ENCODE data around the gene PPP1R7.

Gene PPP1R7

DNA sequence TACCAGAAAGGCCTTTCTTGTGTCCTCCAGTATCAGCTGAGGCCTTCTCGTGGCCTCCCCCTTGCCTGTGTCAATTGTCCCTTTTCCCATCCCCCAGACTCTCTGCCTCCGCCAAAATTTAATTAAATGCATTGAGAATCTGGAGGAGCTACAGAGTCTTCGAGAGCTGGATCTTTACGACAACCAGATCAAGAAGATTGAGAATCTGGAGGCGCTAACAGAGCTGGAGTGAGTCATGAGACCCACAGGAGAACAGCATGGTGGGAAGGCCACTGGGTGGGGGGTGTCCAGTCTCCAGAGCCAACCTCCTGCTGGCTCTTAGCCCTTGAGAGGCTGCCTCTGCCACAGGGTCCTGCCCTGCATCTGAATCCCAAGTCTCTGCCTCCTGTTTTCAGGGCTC lies 8.8 kb downstream of the PPP1R7 start:
- TF ChIP-seq, protein P1, sequence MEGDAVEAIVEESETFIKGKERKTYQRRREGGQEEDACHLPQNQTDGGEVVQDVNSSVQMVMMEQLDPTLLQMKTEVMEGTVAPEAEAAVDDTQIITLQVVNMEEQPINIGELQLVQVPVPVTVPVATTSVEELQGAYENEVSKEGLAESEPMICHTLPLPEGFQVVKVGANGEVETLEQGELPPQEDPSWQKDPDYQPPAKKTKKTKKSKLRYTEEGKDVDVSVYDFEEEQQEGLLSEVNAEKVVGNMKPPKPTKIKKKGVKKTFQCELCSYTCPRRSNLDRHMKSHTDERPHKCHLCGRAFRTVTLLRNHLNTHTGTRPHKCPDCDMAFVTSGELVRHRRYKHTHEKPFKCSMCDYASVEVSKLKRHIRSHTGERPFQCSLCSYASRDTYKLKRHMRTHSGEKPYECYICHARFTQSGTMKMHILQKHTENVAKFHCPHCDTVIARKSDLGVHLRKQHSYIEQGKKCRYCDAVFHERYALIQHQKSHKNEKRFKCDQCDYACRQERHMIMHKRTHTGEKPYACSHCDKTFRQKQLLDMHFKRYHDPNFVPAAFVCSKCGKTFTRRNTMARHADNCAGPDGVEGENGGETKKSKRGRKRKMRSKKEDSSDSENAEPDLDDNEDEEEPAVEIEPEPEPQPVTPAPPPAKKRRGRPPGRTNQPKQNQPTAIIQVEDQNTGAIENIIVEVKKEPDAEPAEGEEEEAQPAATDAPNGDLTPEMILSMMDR (IDR thresholded peaks at IDR 0.05; ENCODE audit: insufficient read depth, low read length, poor library complexity, severe bottlenecking): no peak
- H3K36me3 ChIP-seq (ENCODE audit: control insufficient read depth, insufficient read depth, low read length): peaks cover 42% of the 10 kb centered on the region
- no peaks in the 10 kb centered on the region for H3K27me3 ChIP-seq (replicated peaks; ENCODE audit: control insufficient read depth, insufficient read depth, low read length)
- no peak for DNase-seq (ENCODE audit: extremely low read depth, insufficient read length)
- no peak overlapping the region for H3K4me3 ChIP-seq (replicated peaks; ENCODE audit: low read depth, low read length)

DNA sequence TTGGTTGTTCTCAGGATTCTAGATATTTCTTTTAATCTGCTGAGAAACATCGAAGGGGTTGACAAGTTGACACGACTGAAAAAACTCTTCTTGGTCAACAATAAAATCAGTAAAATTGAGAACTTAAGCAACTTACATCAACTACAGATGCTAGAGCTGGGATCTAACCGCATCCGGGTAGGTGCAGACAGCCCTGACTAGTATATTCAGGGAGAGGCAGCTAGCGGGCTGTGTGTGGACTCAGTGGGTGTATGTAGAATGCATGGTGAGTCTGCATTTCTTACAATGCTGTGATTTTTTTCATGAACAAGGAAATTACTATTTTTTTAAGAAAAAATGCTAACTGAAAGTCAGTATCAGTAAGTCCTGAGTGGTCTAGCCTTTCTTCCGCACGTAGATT lies 10.1 kb downstream of the PPP1R7 start:
- H3K36me3 ChIP-seq (ENCODE audit: control insufficient read depth, insufficient read depth, low read length): peaks cover 43% of the 10 kb centered on the region

DNA sequence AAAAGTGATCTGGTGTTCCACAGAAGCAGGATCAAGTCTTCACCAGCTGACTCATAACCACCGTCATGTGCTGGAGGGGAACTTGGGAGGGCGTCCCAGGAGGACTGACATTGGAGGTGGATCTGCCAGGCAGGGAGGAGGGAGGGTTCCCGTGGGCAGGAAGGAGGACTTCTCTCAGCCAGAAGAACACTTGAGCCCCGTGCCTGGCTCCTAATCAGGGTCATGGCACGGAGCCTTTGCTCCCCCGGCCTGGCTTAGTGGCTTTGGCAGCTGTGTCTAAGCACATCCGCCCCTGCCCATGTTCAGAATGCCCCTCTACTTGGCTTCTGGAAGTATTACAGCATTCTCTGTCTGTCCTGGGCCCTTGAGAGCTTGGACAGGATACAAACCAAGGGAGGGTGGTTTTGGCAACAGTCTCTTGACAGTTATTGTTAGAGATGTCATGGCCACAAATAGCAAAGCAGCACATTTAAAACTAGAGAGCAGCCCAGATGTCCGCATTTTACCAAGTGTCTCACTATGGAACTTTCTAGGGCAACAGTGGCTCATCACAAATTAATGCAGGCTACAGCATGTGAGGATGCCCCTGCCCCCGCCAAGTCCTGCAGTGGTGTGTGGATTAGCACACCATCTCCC lies 11.5 kb downstream of the PPP1R7 start:
- Histone ChIP-seq H3K4me3 (replicated peaks; ENCODE audit: low read depth, low read length) (no peak overlapping the region), H3K27me3 (replicated peaks; ENCODE audit: control insufficient read depth, insufficient read depth, low read length) (no peaks in the 10 kb centered on the region), H3K36me3 (ENCODE audit: control insufficient read depth, insufficient read depth, low read length) (peaks cover 48% of the 10 kb centered on the region)
- TF ChIP-seq, protein P1 (IDR thresholded peaks at IDR 0.05; ENCODE audit: insufficient read depth, low read length, poor library complexity, severe bottlenecking): no peak
- no peak for DNase-seq (ENCODE audit: extremely low read depth, insufficient read length)

More for the DNA sequence above, 10.1 kb downstream of the PPP1R7 start:
- Histone ChIP-seq H3K27me3 (replicated peaks; ENCODE audit: control insufficient read depth, insufficient read depth, low read length) (no peaks in the 10 kb centered on the region), H3K4me3 (replicated peaks; ENCODE audit: low read depth, low read length) (no peak overlapping the region)
- DNase-seq (ENCODE audit: extremely low read depth, insufficient read length): no peak
- TF ChIP-seq, protein P1 (IDR thresholded peaks at IDR 0.05; ENCODE audit: insufficient read depth, low read length, poor library complexity, severe bottlenecking): no peak

DNA sequence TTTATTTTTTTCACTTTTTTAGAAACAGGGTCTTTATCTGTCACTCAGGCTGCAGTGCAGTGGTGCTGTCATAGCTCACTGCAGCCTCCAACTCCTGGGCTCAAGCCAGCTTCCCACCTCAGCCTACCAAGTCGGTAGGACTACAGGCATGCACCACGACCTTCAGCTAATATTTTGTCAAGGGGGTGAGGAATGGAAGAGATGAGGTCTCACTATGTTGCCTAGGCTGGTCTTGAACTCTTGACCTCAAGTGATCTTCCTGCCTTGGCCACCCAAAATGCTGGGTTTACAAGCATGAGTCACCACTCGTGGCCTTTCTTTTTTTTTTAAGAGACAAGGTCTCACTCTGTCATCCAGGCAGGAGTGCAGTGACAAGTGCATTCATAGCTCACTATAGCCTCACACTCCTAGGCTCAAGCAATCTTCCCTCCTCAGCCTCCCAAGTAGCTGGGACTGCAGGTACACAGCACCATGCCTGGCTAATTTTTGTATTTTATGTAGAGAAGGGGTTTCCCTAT lies 13.4 kb downstream of the PPP1R7 start:
- Histone ChIP-seq H3K27me3 (replicated peaks; ENCODE audit: control insufficient read depth, insufficient read depth, low read length) (no peaks in the 10 kb centered on the region), H3K36me3 (ENCODE audit: control insufficient read depth, insufficient read depth, low read length) (peaks cover 51% of the 10 kb centered on the region), H3K4me3 (replicated peaks; ENCODE audit: low read depth, low read length) (no peak overlapping the region)
- TF ChIP-seq, protein P1 (IDR thresholded peaks at IDR 0.05; ENCODE audit: insufficient read depth, low read length, poor library complexity, severe bottlenecking): no peak
- no peak for DNase-seq (ENCODE audit: extremely low read depth, insufficient read length)

DNA sequence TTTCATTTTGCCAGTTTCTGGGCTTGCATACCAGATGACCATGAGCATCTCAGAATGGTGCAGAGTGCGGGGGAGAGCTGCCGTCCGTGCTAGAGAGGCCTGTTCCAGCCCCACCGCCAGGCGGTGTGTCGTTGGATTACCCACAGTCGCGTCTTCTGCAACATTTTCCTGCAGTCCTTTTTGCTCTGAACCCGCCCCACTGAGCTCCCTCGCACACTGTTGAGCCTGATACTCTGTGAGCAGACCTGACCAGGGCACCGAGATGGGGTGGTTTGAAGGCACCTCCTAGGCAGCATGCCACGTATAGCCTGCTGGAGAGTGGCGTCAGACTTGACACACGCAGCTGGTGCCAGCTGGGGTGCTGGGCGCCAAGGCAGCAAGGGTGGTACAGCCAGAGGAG lies 18.1 kb downstream of the PPP1R7 start:
- H3K27me3 ChIP-seq (replicated peaks; ENCODE audit: control insufficient read depth, insufficient read depth, low read length): no peaks in the 10 kb centered on the region
- peaks cover 37% of the 10 kb centered on the region for H3K36me3 ChIP-seq (ENCODE audit: control insufficient read depth, insufficient read depth, low read length)
- no peak for DNase-seq (ENCODE audit: extremely low read depth, insufficient read length)
- no peak overlapping the region for H3K4me3 ChIP-seq (replicated peaks; ENCODE audit: low read depth, low read length)
- TF ChIP-seq, protein P1 (IDR thresholded peaks at IDR 0.05; ENCODE audit: insufficient read depth, low read length, poor library complexity, severe bottlenecking): no peak
